Nephron progenitor cell (in vitro differentiated cells): ENCODE data around the gene SIL1.
A peak's percentile ranks its signal among the peaks of the same experiment; 100 is the strongest.
"Not testable (repeated sequence)": the region's sequence is repeated elsewhere in the genome, so short reads cannot be mapped to it uniquely, and the experiment has no call there.

Experiments
- DNase-seq: peaks from one replicate; pipeline ENCODE4 v3.0.0; 2021
- H3K27ac Mint-ChIP-seq: 2 replicates; pipeline ENCODE4 v1.8.0; 2021; ENCODE audit warnings: mild to moderate bottlenecking, moderate library complexity, mixed read lengths
- H3K27me3 Mint-ChIP-seq: 2 replicates; pipeline ENCODE4 v1.8.0; 2021; ENCODE audit warnings: mild to moderate bottlenecking, low read depth, mixed read lengths; ENCODE audit not compliant: poor library complexity
- H3K36me3 Mint-ChIP-seq: 2 replicates; pipeline ENCODE4 v1.8.0; 2021; ENCODE audit warnings: low read depth, mixed read lengths
- H3K4me1 Mint-ChIP-seq: 2 replicates; pipeline ENCODE4 v1.8.0; 2021; ENCODE audit warnings: mixed read lengths
- H3K4me3 Mint-ChIP-seq: 2 replicates; pipeline ENCODE4 v1.8.0; 2021; ENCODE audit warnings: mild to moderate bottlenecking, moderate library complexity, mixed read lengths
- H3K9me3 Mint-ChIP-seq: 2 replicates; pipeline ENCODE4 v1.8.0; 2021; ENCODE audit warnings: mild to moderate bottlenecking, moderate library complexity, mixed read lengths
- TF ChIP-seq, protein P1 (sequence below): fragments of 200-600 bp; sonication (generic); IDR thresholded peaks from 2 replicates; pipeline ENCODE4 v1.5.0; 2021; ENCODE audit warnings: antibody characterized with exemption

SIL1 gene

GRCh38 chr5:139177809-139178588, 20.2 kb downstream of the SIL1 start:
- no peak overlapping the region for H3K4me3 Mint-ChIP-seq

DNA sequence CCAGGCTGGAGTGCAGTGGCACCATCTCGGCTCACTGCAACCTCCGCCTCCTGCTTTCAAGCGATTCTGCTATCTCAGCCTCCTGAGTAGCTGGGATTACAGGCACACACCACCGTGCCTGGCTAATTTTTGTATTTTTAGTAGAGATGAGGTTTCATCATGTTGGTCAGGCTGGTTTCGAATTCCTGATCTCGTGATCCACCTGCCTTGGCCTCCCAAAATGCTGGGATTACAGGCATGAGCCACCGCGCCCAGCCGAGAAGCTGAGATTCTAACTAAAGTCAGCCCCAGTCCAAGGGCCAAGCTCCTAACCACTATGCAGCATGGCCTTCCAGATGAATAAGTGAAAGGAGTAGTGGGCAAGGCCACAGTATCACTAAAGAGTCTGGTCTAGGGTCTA, 20.9 kb downstream of the SIL1 start:
- H3K27ac Mint-ChIP-seq, H3K4me3 Mint-ChIP-seq, DNase-seq, H3K27me3 Mint-ChIP-seq: not testable (repeated sequence)
- H3K4me1 Mint-ChIP-seq: peaks cover 32% of the 10 kb centered on the region
- peaks cover 34% of the 10 kb centered on the region for H3K9me3 Mint-ChIP-seq
- H3K36me3 Mint-ChIP-seq: peaks cover 24% of the 10 kb centered on the region

More at GRCh38 chr5:139177809-139178588, 20.2 kb downstream of the SIL1 start:
- Mint-ChIP-seq H3K9me3 (peaks cover 27% of the 10 kb centered on the region), H3K36me3 (peaks cover 19% of the 10 kb centered on the region), H3K27me3 (peaks cover 7% of the 10 kb centered on the region), H3K27ac (peak overlapping the region; percentile 94), H3K4me1 (peaks cover 39% of the 10 kb centered on the region)
- no peak for DNase-seq
- TF ChIP-seq, protein P1, sequence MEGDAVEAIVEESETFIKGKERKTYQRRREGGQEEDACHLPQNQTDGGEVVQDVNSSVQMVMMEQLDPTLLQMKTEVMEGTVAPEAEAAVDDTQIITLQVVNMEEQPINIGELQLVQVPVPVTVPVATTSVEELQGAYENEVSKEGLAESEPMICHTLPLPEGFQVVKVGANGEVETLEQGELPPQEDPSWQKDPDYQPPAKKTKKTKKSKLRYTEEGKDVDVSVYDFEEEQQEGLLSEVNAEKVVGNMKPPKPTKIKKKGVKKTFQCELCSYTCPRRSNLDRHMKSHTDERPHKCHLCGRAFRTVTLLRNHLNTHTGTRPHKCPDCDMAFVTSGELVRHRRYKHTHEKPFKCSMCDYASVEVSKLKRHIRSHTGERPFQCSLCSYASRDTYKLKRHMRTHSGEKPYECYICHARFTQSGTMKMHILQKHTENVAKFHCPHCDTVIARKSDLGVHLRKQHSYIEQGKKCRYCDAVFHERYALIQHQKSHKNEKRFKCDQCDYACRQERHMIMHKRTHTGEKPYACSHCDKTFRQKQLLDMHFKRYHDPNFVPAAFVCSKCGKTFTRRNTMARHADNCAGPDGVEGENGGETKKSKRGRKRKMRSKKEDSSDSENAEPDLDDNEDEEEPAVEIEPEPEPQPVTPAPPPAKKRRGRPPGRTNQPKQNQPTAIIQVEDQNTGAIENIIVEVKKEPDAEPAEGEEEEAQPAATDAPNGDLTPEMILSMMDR: no peak

DNA sequence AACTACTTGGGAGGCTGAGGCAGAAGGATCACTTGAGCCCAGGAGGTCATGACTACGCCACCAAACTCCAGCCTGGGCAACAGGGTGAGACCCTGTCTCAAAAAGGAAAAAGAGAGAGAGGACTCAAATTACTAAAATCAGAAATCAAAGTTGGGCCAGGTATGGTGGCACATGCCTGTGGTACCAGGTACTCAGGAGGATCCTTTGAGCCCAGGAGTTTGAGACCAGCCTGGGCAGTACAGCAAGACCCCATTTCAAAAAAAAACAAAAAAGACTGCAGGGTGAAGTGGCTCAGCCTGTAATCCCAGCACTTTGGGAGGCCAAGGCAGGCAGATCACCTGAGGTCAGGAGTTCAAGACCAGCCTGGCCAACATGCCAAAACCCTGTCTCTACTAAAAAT, 23.8 kb downstream of the SIL1 start:
- not testable (repeated sequence) for H3K4me3 Mint-ChIP-seq, DNase-seq, H3K27ac Mint-ChIP-seq, H3K27me3 Mint-ChIP-seq
- H3K4me1 Mint-ChIP-seq: peaks cover 14% of the 10 kb centered on the region
- peaks cover 34% of the 10 kb centered on the region for H3K36me3 Mint-ChIP-seq
- peaks cover 56% of the 10 kb centered on the region for H3K9me3 Mint-ChIP-seq

GRCh38 chr5:139171779-139172404, 26.3 kb downstream of the SIL1 start:
- no peak for DNase-seq
- Mint-ChIP-seq H3K27me3 (peaks cover 7% of the 10 kb centered on the region), H3K4me1 (peaks cover 17% of the 10 kb centered on the region), H3K27ac (no peak overlapping the region), H3K9me3 (peaks cover 62% of the 10 kb centered on the region), H3K4me3 (no peak overlapping the region), H3K36me3 (peaks cover 40% of the 10 kb centered on the region)
- TF ChIP-seq, protein P1: no peak

DNA sequence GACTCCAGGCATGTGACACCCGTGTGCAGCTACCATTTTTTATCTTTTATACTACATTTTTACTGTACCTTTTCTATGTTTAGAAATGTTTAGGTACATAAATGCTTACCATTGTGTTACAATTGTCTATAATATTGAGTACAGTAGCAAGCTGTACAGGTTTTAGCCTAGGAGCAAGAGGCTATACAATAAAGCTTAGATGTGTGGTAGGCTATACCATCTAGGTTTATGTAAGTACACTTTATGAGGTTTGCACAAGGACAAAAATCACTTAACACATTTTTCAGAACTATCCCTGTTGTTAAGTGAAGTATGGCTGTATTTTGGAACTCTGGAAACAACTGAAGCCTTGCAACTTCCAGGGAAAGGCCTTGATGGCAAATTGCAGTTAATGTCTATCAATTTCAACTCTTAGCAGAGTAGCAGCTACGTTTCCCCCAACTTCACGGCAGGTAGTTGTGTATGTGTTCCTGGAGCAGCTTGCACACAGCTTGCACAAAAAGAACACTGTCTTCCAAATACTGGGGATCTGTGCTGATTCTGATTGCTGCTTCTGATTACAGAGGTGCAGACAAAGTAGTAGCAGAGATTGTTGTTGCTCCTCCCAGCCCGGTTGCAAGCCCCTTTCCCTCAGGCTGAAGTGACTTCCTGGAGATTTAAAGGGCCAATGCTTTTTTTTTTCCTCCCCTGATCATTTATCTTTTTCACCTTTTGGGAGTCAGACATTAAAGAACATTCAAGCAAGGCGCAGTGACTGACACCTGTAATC, 30.0 kb downstream of the SIL1 start:
- Mint-ChIP-seq H3K27ac (peak overlapping the region; percentile 89), H3K36me3 (peaks cover 23% of the 10 kb centered on the region), H3K4me1 (peaks cover 33% of the 10 kb centered on the region), H3K27me3 (peaks cover 4% of the 10 kb centered on the region), H3K4me3 (no peak overlapping the region), H3K9me3 (peaks cover 36% of the 10 kb centered on the region)
- DNase-seq: no peak
- TF ChIP-seq, protein P1: no peak

DNA sequence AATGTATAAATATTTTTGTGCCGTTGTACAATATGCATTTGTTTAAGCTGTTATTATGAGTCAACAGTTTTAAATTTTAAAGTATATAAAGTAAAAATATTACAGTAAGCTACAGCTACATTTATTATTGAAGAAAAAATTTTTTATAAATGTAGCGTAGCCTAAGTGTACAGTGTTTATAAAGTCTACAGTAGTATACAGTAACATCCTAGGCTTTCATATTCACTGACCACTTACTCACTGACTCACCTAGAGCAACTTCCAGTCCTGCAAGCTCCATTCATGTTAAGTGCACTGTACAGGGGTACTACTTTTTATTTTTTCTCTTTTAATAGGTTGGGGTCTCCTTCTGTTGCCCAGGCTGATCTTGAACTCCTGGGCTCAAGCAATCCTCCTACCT, 30.6 kb downstream of the SIL1 start:
- peaks cover 30% of the 10 kb centered on the region for H3K9me3 Mint-ChIP-seq
- peaks cover 22% of the 10 kb centered on the region for H3K36me3 Mint-ChIP-seq
- TF ChIP-seq, protein P1: no peak
- H3K27me3 Mint-ChIP-seq: peaks cover 4% of the 10 kb centered on the region
- H3K27ac Mint-ChIP-seq: peak overlapping the region; percentile 75
- H3K4me1 Mint-ChIP-seq: peaks cover 39% of the 10 kb centered on the region
- no peak overlapping the region for H3K4me3 Mint-ChIP-seq
- DNase-seq: no peak
